Stimulated activated naive B cell treated with anti-CD40 and anti-IgM and Interleukin-4, amounts not matched to agents 10 μg/mL and 1 μg/mL and 100 μg/mL, for 72 hours (primary cell): Measurements from ENCODE around the gene FHIT.

ENCODE experiments used
- ATAC-seq, 2 donors: fragments of 150-1000 bp; cut with Tn5 transposase; replicated peaks; 2 replicates each; pipeline ENCODE4 v1.10.0; 2021; ENCODE audit warnings: moderate library complexity in 1 of 2
- DNase-seq: peaks from one replicate; pipeline ENCODE4 v3.0.0; 2021
- H3K27ac Mint-ChIP-seq: one replicate; pipeline ENCODE4 v1.8.0; 2022; ENCODE audit warnings: mild to moderate bottlenecking, mixed read lengths
- H3K27me3 Mint-ChIP-seq, 2 donors: one replicate each; pipeline ENCODE4 v1.8.0; 2022; ENCODE audit warnings: mixed read lengths in 2 of 2
- H3K36me3 Mint-ChIP-seq, 2 donors: one replicate each; pipeline ENCODE4 v1.8.0; 2022; ENCODE audit warnings: mixed read lengths in 2 of 2, mild to moderate bottlenecking in 1 of 2
- H3K4me1 Mint-ChIP-seq, 2 donors: one replicate each; pipeline ENCODE4 v1.8.0; 2022; ENCODE audit warnings: mixed read lengths in 2 of 2, mild to moderate bottlenecking in 1 of 2
- H3K4me3 Mint-ChIP-seq, 2 donors: one replicate each; pipeline ENCODE4 v1.8.0; 2022; ENCODE audit warnings: mild to moderate bottlenecking in 2 of 2, mixed read lengths in 2 of 2, moderate library complexity in 1 of 2
- H3K9me3 Mint-ChIP-seq, 2 donors: one replicate each; pipeline ENCODE4 v1.8.0; 2022; ENCODE audit warnings: mixed read lengths in 2 of 2, mild to moderate bottlenecking in 1 of 2

Gene FHIT

GRCh38 chr3:60301142-60301541 lies 950.1 kb downstream of the FHIT start:
- DNase-seq (no peak), ATAC-seq (no peak)
- Mint-ChIP-seq H3K4me3 (no peak overlapping the region), H3K36me3 (peaks cover 0 to 3% of the 10 kb centered on the region in 2 donors), H3K9me3 (no peaks in the 10 kb centered on the region), H3K4me1 (peaks cover 0 to 5% of the 10 kb centered on the region in 2 donors), H3K27ac (no peak overlapping the region), H3K27me3 (no peaks in the 10 kb centered on the region)

GRCh38 chr3:60298141-60298540 lies 953.1 kb downstream of the FHIT start:
- ATAC-seq: no peak
- H3K4me1 Mint-ChIP-seq: peaks cover 13 to 23% of the 10 kb centered on the region in 2 donors
- H3K4me3 Mint-ChIP-seq: no peak overlapping the region
- no peak for DNase-seq
- H3K27me3 Mint-ChIP-seq: no peaks in the 10 kb centered on the region
- H3K36me3 Mint-ChIP-seq: peaks cover 0 to 3% of the 10 kb centered on the region in 2 donors
- no peak overlapping the region for H3K27ac Mint-ChIP-seq
- peaks cover 0 to 2% of the 10 kb centered on the region in 2 donors for H3K9me3 Mint-ChIP-seq

GRCh38 chr3:60294181-60294580 lies 957.1 kb downstream of the FHIT start:
- Mint-ChIP-seq H3K27ac (no peak overlapping the region), H3K9me3 (peaks cover 0 to 4% of the 10 kb centered on the region in 2 donors)
- ATAC-seq: peak; percentile 85 to 94

GRCh38 chr3:60291115-60291514 lies 960.1 kb downstream of the FHIT start:
- Mint-ChIP-seq H3K27me3 (no peaks in the 10 kb centered on the region), H3K4me1 (peaks cover 15 to 17% of the 10 kb centered on the region in 2 donors), H3K36me3 (peaks cover 0 to under 1% of the 10 kb centered on the region in 2 donors), H3K27ac (no peak overlapping the region), H3K4me3 (no peak overlapping the region), H3K9me3 (peaks cover 0 to 4% of the 10 kb centered on the region in 2 donors)
- ATAC-seq (no peak), DNase-seq (no peak)

More at GRCh38 chr3:60294181-60294580, 957.1 kb downstream of the FHIT start:
- no peak overlapping the region for H3K4me3 Mint-ChIP-seq
- H3K36me3 Mint-ChIP-seq: peaks cover 0 to 3% of the 10 kb centered on the region in 2 donors
- peaks cover 15 to 23% of the 10 kb centered on the region in 2 donors for H3K4me1 Mint-ChIP-seq
- DNase-seq: peak; percentile 2
- no peaks in the 10 kb centered on the region for H3K27me3 Mint-ChIP-seq

GRCh38 chr3:60290122-60290492 lies 961.1 kb downstream of the FHIT start:
- H3K4me3 Mint-ChIP-seq: no peak overlapping the region
- H3K27ac Mint-ChIP-seq: no peak overlapping the region
- ATAC-seq: no peak
- H3K27me3 Mint-ChIP-seq: no peaks in the 10 kb centered on the region
- H3K4me1 Mint-ChIP-seq: peaks cover 12 to 14% of the 10 kb centered on the region in 2 donors
- peaks cover 0 to 3% of the 10 kb centered on the region in 2 donors for H3K9me3 Mint-ChIP-seq
- H3K36me3 Mint-ChIP-seq: no peaks in the 10 kb centered on the region
- DNase-seq: no peak

- H3K4me1 Mint-ChIP-seq: peaks cover 8% of the 10 kb centered on the region in 2 donors
- no peak overlapping the region for H3K4me3 Mint-ChIP-seq
- H3K27ac Mint-ChIP-seq: no peak overlapping the region
- peaks cover 0 to 3% of the 10 kb centered on the region in 2 donors for H3K9me3 Mint-ChIP-seq
- no peaks in the 10 kb centered on the region for H3K36me3 Mint-ChIP-seq
- no peak for DNase-seq
- H3K27me3 Mint-ChIP-seq: no peaks in the 10 kb centered on the region
- ATAC-seq: no peak
These were observed 961.7 kb downstream of the FHIT start for GRCh38 chr3:60289341-60290121.

GRCh38 chr3:60282866-60283265 lies 968.4 kb downstream of the FHIT start:
- peaks cover 0 to under 1% of the 10 kb centered on the region in 2 donors for H3K27me3 Mint-ChIP-seq
- ATAC-seq: no peak
- DNase-seq: no peak
- no peaks in the 10 kb centered on the region for H3K4me1 Mint-ChIP-seq
- no peak overlapping the region for H3K27ac Mint-ChIP-seq
- no peaks in the 10 kb centered on the region for H3K9me3 Mint-ChIP-seq
- no peak overlapping the region for H3K4me3 Mint-ChIP-seq
- H3K36me3 Mint-ChIP-seq: no peaks in the 10 kb centered on the region

GRCh38 chr3:60281970-60282369 lies 969.3 kb downstream of the FHIT start:
- Mint-ChIP-seq H3K4me1 (no peaks in the 10 kb centered on the region), H3K4me3 (no peak overlapping the region), H3K27me3 (peaks cover 0 to 5% of the 10 kb centered on the region in 2 donors), H3K36me3 (no peaks in the 10 kb centered on the region), H3K27ac (no peak overlapping the region), H3K9me3 (no peaks in the 10 kb centered on the region)
- DNase-seq: no peak
- no peak for ATAC-seq

GRCh38 chr3:60277361-60277800 lies 973.9 kb downstream of the FHIT start:
- no peak overlapping the region for H3K4me3 Mint-ChIP-seq
- peaks cover 0 to 5% of the 10 kb centered on the region in 2 donors for H3K27me3 Mint-ChIP-seq
- ATAC-seq: no peak
- peaks cover 0 to 3% of the 10 kb centered on the region in 2 donors for H3K9me3 Mint-ChIP-seq
- H3K4me1 Mint-ChIP-seq: peaks cover 0 to 2% of the 10 kb centered on the region in 2 donors
- no peaks in the 10 kb centered on the region for H3K36me3 Mint-ChIP-seq
- DNase-seq: no peak
- no peak overlapping the region for H3K27ac Mint-ChIP-seq

- DNase-seq (no peak), ATAC-seq (no peak)
- H3K9me3 Mint-ChIP-seq: peaks cover 0 to 3% of the 10 kb centered on the region in 2 donors
- H3K36me3 Mint-ChIP-seq: no peaks in the 10 kb centered on the region
- H3K4me1 Mint-ChIP-seq: peaks cover 0 to 2% of the 10 kb centered on the region in 2 donors
- H3K4me3 Mint-ChIP-seq: no peak overlapping the region
- H3K27me3 Mint-ChIP-seq: peaks cover 0 to 5% of the 10 kb centered on the region in 2 donors
- H3K27ac Mint-ChIP-seq: peak overlapping the region; percentile 63
These were observed 974.6 kb downstream of the FHIT start for GRCh38 chr3:60276615-60277014.

GRCh38 chr3:60274646-60275045 lies 976.6 kb downstream of the FHIT start:
- Mint-ChIP-seq H3K9me3 (peaks cover 0 to 3% of the 10 kb centered on the region in 2 donors), H3K27me3 (peaks cover 0 to 5% of the 10 kb centered on the region in 2 donors), H3K27ac (no peak overlapping the region), H3K4me1 (peaks cover 0 to 2% of the 10 kb centered on the region in 2 donors), H3K36me3 (no peaks in the 10 kb centered on the region), H3K4me3 (no peak overlapping the region)
- no peak for DNase-seq
- no peak for ATAC-seq

GRCh38 chr3:60274098-60274497 lies 977.2 kb downstream of the FHIT start:
- Mint-ChIP-seq H3K27ac (no peak overlapping the region), H3K4me3 (no peak overlapping the region), H3K36me3 (no peaks in the 10 kb centered on the region)

GRCh38 chr3:60269829-60270266 lies 981.4 kb downstream of the FHIT start:
- H3K9me3 Mint-ChIP-seq: peaks cover 0 to 3% of the 10 kb centered on the region in 2 donors
- DNase-seq (no peak), ATAC-seq (no peak)
- H3K36me3 Mint-ChIP-seq: no peaks in the 10 kb centered on the region
- no peak overlapping the region for H3K4me3 Mint-ChIP-seq
- no peaks in the 10 kb centered on the region for H3K27me3 Mint-ChIP-seq
- H3K27ac Mint-ChIP-seq: no peak overlapping the region
- peaks cover 9 to 13% of the 10 kb centered on the region in 2 donors for H3K4me1 Mint-ChIP-seq

More at GRCh38 chr3:60274098-60274497, 977.2 kb downstream of the FHIT start:
- DNase-seq (no peak), ATAC-seq (no peak)
- Mint-ChIP-seq H3K9me3 (peaks cover 0 to 3% of the 10 kb centered on the region in 2 donors), H3K4me1 (peaks cover 0 to 2% of the 10 kb centered on the region in 2 donors), H3K27me3 (peaks cover 0 to 5% of the 10 kb centered on the region in 2 donors)

GRCh38 chr3:60269377-60269776 lies 981.9 kb downstream of the FHIT start:
- Mint-ChIP-seq H3K27me3 (no peaks in the 10 kb centered on the region), H3K9me3 (peaks cover 0 to 3% of the 10 kb centered on the region in 2 donors), H3K27ac (no peak overlapping the region), H3K4me3 (no peak overlapping the region), H3K4me1 (peaks cover 9 to 13% of the 10 kb centered on the region in 2 donors), H3K36me3 (no peaks in the 10 kb centered on the region)
- DNase-seq (no peak), ATAC-seq (no peak)

- no peak overlapping the region for H3K27ac Mint-ChIP-seq
- H3K4me1 Mint-ChIP-seq: peaks cover 9 to 13% of the 10 kb centered on the region in 2 donors
- peak; percentile 80 to 87 for ATAC-seq
- H3K27me3 Mint-ChIP-seq: no peaks in the 10 kb centered on the region
- no peaks in the 10 kb centered on the region for H3K36me3 Mint-ChIP-seq
- no peak for DNase-seq
- no peaks in the 10 kb centered on the region for H3K9me3 Mint-ChIP-seq
- no peak overlapping the region for H3K4me3 Mint-ChIP-seq
These were observed 983.1 kb downstream of the FHIT start for GRCh38 chr3:60268123-60268522.
